Adrenal gland (tissue), 5 donors: ENCODE results near the gene ASXL1.

ENCODE experiments used
- POLR2A ChIP-seq, 2 donors: fragments of 450-650 bp; IDR thresholded peaks; one replicate each; pipeline ENCODE4 v1.6.1; 2017; ENCODE audit warnings: antibody characterized with exemption in 2 of 2, mild to moderate bottlenecking in 2 of 2, moderate library complexity in 1 of 2
- TF ChIP-seq, protein P1 (sequence below), 6 experiments: fragments of 450-650 bp in 4 of 6; fragments of 200-600 bp in 2 of 6; sonication (generic) in 1 of 6; IDR thresholded peaks; 1 replicate in 5 of 6; 2 replicates in 1 of 6; pipeline versions ENCODE4 v1.5.1 to v1.8.0; 2016 to 2021; ENCODE audit warnings: antibody characterized with exemption in 6 of 6, mild to moderate bottlenecking in 2 of 6, moderate library complexity in 1 of 6
- donor health status: DM: no; HTN: no; CAD: no.

DNA sequence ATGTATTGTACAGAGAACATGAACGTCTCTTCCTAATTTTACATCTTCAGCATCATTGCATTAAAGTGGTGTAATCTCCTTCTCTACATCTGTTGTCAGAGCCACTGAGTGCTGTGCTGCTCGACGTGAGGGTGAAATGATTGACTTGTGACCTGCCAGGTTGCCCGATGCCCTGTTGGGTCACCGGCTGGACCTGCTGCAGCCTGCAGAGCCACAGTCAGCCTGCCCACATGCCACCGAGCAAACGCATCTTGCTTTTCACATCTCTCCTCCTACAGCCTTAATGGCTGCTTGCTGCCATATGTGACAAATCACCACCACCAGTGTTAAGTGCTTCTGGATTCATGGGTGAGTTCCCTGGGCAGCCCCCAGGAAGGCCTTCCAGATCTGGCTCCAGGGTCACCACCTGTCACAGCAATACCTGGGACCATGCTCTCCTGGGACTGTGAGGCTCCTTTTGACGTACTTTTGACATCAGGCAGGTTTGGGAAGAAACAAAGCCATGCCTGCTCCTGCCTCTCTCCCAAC is 80.3 kb downstream of the ASXL1 start:
- TF ChIP-seq, protein P1, sequence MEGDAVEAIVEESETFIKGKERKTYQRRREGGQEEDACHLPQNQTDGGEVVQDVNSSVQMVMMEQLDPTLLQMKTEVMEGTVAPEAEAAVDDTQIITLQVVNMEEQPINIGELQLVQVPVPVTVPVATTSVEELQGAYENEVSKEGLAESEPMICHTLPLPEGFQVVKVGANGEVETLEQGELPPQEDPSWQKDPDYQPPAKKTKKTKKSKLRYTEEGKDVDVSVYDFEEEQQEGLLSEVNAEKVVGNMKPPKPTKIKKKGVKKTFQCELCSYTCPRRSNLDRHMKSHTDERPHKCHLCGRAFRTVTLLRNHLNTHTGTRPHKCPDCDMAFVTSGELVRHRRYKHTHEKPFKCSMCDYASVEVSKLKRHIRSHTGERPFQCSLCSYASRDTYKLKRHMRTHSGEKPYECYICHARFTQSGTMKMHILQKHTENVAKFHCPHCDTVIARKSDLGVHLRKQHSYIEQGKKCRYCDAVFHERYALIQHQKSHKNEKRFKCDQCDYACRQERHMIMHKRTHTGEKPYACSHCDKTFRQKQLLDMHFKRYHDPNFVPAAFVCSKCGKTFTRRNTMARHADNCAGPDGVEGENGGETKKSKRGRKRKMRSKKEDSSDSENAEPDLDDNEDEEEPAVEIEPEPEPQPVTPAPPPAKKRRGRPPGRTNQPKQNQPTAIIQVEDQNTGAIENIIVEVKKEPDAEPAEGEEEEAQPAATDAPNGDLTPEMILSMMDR (IDR thresholded peaks at IDR 0.05), result no peak
- TF ChIP-seq POLR2A (IDR thresholded peaks at IDR 0.05), result no peak
